Esophagus squamous epithelium (tissue), 4 donors: ENCODE results near the gene DENND4A.

Experiments
- POLR2A ChIP-seq, 4 donors: fragments of 450-650 bp; IDR thresholded peaks; one replicate each; pipeline ENCODE4 v1.6.1; 2017; ENCODE audit warnings: antibody characterized with exemption in 4 of 4, mild to moderate bottlenecking in 4 of 4, moderate library complexity in 3 of 4
- TF ChIP-seq, protein P1 (sequence below), 6 experiments: fragments of 450-650 bp in 4 of 6; fragments of 200-600 bp in 2 of 6; sonication (generic) in 2 of 6; IDR thresholded peaks; one replicate each; pipeline ENCODE4 v1.5.1; 2016 to 2019; ENCODE audit warnings: antibody characterized with exemption in 6 of 6, mild to moderate bottlenecking in 4 of 6, moderate library complexity in 4 of 6

GRCh38 chr15:65638681-65639089 lies 153.4 kb downstream of the DENND4A start:
- TF ChIP-seq, protein P1, sequence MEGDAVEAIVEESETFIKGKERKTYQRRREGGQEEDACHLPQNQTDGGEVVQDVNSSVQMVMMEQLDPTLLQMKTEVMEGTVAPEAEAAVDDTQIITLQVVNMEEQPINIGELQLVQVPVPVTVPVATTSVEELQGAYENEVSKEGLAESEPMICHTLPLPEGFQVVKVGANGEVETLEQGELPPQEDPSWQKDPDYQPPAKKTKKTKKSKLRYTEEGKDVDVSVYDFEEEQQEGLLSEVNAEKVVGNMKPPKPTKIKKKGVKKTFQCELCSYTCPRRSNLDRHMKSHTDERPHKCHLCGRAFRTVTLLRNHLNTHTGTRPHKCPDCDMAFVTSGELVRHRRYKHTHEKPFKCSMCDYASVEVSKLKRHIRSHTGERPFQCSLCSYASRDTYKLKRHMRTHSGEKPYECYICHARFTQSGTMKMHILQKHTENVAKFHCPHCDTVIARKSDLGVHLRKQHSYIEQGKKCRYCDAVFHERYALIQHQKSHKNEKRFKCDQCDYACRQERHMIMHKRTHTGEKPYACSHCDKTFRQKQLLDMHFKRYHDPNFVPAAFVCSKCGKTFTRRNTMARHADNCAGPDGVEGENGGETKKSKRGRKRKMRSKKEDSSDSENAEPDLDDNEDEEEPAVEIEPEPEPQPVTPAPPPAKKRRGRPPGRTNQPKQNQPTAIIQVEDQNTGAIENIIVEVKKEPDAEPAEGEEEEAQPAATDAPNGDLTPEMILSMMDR (IDR thresholded peaks at IDR 0.05) = peak; percentile 62 to 80 (median 74)
- no peak for TF ChIP-seq POLR2A (IDR thresholded peaks at IDR 0.05)
